Epithelial cell of prostate (primary cell): ENCODE measurements around the gene HEXIM1.
"Not testable (repeated sequence)": the region's sequence is repeated elsewhere in the genome, so short reads cannot be mapped to it uniquely, and the experiment has no call there.

Experiments
- DNase-seq: peaks from one replicate; pipeline ENCODE4 v3.0.0-alpha.2; 2011; ENCODE audit warnings: low read depth, low spot score
- H3K27ac ChIP-seq: fragments of 450-650 bp; 2 replicates; pipeline ENCODE4 v1.5.1; 2017; ENCODE audit warnings: mild to moderate bottlenecking

The HEXIM1 gene

DNA sequence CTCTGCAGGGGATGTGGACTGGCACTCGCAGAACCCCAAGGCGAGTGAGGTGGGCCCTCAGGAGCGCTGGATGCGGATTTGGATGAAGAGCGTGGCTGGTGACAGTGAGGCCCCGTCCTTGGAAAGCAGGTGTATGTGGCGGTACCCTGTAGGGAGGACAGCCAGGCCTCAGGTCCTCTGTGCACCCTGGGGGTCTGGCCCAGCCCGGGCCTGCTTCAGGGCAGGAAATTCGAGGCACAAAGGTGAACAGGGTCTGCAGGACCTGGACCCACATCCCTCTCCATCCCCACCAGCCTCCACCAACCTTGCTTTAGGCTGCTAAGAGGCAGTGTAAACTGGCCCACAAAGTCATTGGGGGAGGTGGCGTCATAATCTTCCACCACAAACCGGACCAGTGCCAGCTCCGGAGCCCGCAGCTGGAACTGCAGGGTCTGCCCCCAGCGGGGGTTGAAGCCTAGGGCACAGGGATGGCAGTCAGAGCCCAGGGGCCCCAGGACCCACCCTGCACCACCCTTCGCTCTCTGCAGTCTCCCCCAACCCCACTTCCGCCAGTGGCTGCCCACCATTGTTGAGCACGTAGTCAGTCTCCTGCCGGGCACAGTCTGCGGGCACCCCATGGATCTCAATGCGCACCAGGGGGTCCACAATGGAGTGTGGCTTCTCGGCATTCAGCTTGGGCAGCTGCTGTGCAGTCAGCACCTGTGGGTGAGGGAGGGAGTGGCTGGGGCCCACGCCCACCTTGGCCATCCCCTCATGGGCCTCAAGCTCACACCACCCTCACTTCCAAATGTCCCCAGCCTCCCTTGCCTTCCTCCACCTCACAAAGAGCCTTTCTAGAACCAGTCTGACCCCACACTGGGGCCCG, 35.5 kb upstream of the HEXIM1 start:
- DNase-seq: no peak

DNA sequence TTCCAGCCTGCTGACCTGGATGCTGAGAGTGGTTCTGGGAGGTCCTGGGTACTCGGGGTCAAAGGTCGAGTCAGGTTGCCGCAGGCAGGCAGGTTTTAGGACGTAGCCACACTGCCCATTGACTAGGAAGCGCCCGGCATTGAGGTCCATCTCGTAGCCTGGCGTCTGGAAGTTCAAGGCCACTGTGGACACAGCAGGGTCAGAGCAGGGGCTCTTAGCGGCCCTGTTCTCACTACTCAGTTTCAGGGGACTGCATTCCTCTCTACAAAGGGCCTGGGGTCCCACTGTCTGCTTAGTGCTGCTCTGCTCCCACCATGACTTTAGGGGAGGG, 34.9 kb upstream of the HEXIM1 start:
- no peak overlapping the region for H3K27ac ChIP-seq
- DNase-seq: no peak

More for the DNA sequence above, 35.5 kb upstream of the HEXIM1 start:
- H3K27ac ChIP-seq: no peak overlapping the region

DNA sequence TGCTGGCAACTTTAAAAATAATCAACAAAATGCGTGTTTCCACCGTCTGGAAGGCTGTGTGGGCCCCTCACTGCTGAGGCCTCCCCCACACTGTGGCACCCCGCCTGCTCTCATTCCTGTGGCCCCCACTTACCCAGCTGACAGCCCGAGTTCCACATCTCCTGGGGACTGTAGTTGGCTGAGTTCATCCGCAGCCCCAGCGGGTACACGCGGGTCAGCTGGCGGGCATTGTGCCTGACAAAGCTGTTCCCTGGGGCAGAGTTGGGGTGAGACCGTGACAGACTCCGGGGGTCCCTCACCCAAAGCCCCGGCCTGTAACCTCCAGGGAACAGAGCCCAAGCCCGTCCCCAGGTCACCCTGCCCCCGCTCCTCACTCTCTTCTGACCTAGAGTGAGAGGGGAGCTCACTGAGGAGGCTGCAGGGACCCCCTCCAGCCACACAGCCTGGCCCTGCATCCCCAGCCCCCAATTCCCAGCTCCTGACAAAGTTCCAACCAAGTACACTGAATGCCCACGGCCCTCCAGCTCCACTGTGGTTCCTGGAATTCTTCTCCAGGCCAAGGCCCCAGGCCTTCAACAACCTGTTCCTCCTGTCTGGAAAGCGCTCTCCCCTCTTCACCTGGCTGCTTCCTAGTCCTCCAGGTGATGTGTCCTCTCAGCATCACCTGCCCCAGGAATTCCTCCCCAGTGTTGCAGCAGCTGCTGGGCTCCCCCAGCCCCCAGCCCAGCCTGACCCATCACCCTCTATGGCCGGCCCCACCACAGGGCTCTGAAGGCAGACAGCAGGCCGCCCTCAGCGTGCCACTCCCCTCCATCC, 34.0 kb upstream of the HEXIM1 start:
- H3K27ac ChIP-seq: no peak overlapping the region
- no peak for DNase-seq

DNA sequence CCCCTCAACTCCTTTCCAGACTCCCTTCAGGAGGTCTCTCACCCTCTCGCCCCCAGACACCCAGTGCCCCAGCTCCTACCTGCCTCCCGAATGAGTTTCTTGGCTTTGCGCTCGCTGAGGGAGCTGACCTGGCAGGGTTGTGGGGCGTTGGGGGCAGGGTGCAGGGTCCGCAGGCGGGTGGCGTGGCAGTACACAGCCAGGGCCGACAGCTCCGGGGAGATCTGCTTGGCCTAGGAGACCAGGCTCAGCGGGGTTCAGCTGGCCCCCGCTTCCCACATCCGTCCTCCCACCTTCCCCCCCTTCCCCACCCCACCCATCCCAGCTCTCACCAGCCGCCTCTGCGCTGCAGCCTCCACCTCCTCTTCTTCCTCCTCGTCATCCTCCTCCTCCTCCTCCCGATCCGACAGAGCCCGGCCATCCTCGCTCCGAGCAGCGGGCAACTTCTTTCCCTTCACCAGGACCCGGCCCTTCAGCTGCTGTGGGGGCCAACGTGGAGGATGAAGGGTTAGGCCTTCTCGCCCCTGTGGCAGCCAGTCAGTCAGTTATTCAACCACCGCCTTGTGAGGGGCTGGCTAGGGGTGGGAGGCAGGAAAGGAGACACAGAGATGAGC, 33.2 kb upstream of the HEXIM1 start:
- DNase-seq: no peak
- H3K27ac ChIP-seq: no peak overlapping the region

DNA sequence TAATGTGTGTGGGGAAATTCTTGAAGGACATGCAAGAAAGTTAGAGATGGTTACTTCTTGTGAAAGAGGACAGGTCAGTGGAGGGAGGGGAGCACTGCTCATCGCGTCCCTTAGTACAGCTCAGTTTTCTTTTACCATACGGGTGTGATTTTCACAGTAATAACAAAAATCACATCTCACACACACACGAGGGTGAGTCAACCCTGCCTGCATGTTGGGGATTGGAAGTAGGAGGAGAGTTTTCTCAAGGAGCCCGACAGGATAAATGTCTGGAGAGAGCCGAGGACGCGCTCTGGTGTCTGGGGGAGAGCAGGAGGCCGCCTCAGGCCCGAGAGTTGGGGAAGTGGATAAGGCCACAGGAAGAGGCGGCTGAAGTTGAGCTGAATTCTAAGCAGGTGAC, 32.4 kb upstream of the HEXIM1 start:
- no peak for DNase-seq
- no peak overlapping the region for H3K27ac ChIP-seq

DNA sequence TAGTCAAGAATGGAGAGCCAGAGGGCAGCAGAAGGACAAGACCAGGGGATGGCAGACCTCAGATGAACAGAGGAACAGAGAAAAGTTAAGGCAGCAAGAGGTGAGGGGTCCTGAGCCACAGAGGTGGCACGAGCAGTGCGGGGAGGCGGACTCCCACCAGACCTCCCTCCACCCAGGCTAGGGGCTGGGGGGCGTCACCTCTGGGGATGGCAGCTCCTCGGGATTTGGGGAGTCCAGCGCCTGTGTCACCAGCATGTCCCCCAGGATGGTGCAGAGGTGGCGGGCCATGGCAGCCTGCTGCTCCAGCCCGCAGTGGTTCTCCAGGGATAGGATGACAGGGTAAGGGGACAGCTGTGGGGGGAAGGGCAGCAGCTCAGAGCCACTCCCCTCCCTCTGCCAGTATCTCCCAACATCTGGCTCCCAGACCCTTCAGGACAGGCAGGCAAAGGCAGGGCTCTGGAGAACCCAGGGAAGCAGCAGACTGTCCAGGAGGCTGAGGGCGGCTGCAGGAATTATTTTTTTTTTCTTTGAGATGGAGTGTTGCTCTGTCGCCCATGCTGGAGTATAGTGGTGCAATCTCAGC, 31.8 kb upstream of the HEXIM1 start:
- DNase-seq: no peak
- H3K27ac ChIP-seq: no peak overlapping the region

DNA sequence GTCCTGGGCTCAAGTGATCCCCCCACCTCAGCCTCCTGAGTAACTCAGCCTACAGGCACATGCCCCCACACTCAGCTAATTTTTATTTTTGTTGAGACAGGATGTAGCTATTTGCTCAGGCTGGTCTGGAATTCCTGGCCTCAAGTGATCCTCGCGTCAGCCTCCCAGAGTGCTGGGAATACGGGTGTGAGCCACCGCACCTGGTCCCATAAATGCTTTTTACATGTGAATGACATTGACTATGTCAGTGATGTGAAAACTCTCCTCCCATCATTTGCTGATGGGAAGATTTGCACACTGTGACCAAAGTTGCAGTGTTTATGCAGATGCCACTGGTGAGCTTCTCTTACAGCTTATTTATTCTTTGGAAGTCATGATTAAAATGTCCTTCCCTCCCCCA, 30.9 kb upstream of the HEXIM1 start:
- no peak overlapping the region for H3K27ac ChIP-seq
- DNase-seq: no peak

DNA sequence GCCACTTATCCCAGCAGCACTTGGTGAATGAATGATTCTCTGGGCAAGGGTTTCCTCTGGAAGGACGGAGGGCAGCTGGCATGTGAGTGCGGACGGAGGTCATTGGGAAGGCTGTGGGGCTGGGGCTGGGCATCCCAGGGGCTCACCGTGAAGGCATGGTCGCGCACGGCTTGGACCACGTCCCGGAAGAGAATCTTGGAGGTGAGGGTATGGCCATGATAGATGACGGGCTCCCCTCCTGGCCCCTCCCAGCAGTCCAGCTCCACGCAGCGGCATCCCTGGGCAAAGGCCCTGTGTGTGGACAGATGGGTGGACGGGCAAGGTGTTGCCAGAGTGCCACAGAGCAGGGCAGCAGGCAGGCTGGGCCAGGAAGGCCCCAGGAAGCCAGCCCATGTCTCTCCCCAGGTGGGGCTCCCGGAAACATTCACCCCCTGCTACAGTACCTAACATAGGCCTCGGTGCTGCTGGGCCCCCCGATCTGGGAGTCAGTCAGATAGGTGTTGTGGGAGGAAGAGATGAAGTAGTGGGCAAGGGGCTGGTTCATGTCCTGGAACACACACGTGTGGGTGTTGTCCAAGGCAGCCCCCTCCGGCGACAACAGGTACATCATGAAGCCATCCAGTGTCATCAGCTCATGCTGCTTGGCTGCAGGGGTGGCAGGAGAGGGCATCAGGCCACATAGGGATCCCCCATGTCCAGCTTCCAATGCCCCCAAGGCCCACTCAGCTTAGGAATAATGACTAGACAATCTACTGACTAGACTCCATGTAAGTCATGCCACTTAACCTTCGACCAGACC, 30.2 kb upstream of the HEXIM1 start:
- H3K27ac ChIP-seq: no peak overlapping the region
- no peak for DNase-seq

DNA sequence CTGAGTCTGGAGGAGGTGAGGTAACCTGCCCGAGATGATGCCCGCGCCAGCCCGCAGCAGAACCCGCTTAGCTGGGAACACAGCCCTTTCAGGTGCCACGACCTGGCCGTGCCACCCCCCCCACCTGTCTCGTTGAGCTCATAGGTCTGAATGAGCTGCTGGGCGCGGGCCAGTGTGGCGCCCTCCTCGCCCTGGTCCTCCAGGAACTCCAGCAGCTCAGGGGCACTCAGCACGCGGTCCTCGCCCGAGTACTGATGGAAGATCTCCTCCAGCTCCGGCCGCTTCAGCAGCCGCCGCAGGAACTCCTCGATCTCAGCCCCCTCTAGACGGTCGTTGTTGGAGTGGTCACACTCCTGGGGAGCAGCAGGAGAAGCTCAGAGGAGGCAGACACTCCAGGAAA, 29.6 kb upstream of the HEXIM1 start:
- no peak overlapping the region for H3K27ac ChIP-seq
- no peak for DNase-seq

DNA sequence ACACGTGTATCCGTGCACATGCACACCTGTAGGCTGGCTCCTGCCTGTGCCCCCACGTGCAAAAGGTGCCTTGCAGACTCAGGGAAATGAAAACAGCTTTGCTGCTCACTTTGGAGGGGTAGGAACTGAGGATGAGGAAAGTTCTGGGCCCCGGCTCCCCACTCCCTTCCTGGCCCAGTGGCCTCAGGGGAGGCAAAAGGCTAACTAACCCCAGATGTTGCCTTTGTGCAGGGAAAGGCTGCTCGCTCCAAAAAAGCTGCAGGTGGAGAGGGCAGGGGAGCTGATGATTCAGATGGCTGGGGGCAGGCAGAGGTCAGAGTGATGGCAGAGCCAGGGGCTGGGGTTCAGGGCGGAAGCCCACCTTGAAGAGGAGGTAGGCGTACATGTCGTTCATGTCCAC, 28.3 kb upstream of the HEXIM1 start:
- DNase-seq: no peak
- no peak overlapping the region for H3K27ac ChIP-seq

DNA sequence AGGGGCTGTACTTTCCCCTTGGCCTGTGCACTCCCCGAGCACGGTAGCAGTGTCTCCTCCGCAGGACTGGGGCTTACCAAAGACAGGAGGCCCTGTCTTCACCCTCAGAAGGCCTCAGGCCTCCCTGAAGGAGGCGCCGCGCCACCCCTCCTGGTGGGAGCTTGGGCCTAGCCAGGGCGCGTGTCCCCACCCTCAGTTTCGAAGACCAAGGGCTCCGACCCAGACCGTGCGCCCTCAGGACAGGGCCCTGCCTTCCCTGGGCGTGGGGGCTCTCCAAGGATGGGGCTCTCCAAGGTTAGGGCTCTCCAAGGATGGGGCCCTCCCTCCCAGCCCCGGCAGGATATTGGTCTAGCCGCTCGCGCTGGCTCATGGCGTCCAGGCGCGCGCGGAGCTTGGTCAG, 27.7 kb upstream of the HEXIM1 start:
- H3K27ac ChIP-seq: no peak overlapping the region
- DNase-seq: no peak

DNA sequence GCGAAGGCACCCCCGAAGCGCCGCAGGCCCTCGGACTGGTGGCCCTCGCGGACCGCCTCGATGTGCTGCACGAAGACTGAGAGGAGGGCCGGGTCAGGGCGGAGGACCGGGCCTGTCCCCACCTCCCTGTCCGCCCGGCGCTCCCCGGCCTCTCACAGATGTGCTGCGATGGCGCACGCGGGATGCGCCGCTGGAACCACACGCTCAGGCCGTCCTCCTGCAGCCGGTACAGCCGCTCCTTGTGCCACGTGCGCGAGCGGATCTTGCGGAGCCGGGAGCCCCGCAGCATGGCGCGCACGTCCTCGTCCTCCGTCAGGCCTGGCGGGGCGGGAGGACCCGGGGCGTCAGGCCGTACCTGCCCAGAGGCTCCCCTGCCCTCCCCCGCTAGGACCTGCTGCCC, 27.2 kb upstream of the HEXIM1 start:
- H3K27ac ChIP-seq: no peak overlapping the region
- DNase-seq: no peak

DNA sequence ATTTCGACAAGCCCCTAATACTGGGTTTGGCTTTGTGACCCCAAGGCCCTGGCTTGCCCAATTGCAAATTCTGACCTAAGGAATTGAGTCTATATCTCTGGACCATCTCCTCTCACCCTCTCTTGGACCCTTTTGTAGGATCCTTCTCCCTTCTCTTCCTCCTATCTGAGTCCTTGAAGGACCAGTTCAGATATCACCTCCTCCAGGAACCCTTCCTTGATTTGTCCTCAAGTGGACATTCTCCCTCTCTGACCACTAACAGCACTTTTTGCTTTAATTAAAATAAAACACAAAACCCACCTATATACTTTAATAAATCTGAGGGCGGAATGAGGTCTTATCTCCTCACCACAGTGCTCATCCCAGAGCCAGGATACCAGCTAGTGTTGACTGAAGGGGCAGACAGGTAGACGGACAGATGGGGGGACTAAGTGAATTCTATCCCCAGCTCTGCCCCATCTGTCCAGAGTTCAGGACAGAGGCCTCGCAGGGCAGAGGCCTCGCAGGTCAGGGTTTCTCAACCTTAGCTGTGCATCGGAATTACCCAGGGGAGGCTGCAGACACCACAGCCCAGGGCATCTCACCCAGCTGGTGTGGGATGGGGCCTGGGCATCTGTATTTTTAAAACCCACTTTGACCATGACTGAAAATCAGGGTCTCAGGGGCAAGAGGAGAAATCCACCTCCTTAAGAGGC, 25.1 kb upstream of the HEXIM1 start:
- DNase-seq: no peak
- peak overlapping the region; percentile 94 for H3K27ac ChIP-seq

DNA sequence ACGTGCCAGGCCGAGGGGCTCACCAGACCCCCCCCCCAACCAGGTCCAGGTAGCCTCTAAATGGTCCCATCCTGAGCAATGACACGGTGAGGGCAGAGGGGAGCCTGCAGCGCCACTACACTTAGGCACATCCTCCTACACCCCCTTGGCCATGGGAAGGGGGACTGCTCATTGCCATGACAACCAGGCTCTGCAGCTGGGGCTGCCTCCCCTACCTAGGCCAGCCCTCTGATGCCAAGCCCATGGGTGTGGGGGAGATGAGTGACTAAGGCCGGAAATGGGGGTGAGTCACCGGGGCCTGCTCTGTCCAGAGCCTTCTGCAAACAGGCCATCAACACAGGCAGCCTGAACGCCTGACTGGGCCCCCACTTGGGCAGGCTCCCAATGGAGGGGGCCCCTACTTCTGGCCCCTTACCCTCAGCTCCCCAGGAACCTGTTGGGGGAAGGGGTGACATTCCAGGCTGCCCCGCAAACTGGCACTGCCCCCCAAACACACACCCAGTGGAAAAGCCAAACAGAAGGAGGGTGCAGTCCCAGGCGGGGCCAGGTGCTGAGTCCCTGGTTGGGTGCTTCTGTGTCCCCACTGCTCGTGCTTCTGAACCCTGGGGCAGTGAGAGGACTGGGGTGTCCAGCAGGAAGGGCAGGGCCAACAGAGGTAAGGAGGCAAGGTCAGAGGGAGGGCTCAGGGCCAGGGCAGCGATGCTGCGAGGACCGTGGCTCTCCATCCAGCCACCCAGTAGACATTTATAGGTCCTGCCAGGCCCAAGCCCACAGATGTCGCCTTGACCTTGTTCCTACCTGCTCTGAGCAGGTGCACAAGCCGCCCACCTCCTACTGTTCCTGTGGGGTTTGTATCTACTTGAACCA, 24.1 kb upstream of the HEXIM1 start:
- peak overlapping the region; percentile 94 for H3K27ac ChIP-seq
- no peak for DNase-seq

DNA sequence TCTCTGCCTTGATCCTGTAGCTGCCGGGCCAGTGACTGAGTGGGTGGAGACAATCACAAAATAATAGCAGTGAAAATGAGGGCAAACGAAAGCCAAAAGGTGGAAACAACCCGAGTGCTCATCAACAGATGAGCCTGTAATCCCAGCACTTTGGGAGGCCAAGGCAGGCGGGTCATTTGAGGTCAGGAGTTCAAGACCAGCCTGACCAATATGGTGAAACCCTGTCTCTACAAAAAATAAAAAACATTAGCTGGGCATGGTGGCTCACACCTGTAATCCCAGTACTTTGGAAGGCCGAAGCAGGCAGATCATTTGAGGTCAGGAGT, 23.5 kb upstream of the HEXIM1 start:
- H3K27ac ChIP-seq: peak overlapping the region; percentile 94
- DNase-seq: not testable (repeated sequence)

DNA sequence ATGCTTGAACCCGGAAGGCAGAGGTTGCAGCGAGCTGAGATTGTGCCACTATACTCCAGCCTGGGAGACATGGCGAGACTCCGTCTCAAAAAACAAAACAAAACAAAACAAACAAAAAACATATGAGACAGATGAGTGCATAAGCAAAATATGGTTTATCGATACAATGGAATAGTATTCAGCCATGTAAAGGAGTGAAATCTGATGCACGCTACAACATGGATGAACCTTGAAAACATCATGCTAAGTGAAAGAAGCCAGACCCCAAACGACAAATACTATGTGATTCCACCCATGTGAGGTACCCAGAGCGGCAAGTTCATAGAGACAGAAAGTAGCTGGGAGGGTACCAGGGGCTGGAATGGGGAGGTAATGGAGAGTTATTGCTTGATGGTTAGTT, 22.8 kb upstream of the HEXIM1 start:
- peak overlapping the region; percentile 94 for H3K27ac ChIP-seq
- no peak for DNase-seq

DNA sequence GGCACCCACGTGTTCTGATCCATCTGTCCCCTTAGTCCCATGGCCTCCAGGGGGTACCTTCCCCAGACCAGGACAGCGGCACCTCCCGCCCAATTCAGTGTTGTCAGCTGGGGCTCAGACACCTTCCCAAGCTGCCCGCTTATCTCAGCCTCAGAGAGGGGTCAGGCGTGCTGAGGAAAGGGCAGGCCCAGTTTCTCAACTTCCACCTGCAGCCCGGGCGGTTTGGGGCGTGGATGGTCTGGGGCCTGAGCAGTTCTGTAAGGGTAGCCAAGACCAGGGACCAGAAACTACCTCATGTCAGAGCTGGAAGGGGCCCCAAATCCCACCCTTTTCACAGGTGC, 21.1 kb upstream of the HEXIM1 start:
- H3K27ac ChIP-seq: peak overlapping the region; percentile 94
- no peak for DNase-seq

DNA sequence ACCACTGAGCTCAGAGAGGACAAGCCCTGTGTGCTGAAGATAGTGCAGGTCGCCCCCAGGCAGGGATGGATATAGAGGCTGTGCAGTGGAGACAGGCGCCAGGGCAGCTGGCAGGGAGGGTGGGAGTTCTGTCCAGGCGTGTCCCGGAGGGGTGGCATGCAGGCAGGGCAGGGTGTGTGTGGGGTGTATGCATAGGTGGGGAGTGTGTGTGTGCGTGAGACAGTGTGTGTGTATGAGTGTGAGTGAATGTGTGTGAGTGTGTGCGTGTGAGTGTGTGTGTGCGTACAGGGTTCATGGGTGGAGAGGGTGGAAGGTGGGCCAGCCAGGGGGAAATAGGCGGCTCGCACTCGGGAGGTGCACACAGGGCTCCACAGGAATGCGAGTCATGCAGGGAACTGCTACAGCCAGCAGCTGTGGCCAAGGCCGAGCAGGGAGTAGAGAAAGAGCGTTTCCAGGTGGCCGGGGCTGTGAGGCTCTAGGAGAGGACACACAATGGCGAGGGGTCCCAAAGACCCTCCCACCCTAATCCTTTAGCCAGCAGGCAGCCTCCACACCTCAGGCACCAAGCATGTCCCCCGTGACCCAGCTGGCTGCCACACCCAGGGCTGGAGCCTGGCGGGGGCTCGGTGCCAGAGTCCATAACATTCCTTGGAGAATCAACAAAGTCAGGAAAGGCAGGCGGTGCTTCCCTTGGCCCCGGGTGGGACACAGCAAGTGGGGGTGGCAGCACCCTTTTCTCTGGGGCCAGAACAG, 20.6 kb upstream of the HEXIM1 start:
- H3K27ac ChIP-seq: peak overlapping the region; percentile 94
- DNase-seq: no peak
